Stimulated activated naive CD4-positive, alpha-beta T cell treated with Interleukin-2 at 50 U/mL for 16 hours (primary cell): Measurements from ENCODE around the gene PRR13.
"Not testable (repeated sequence)": the region's sequence is repeated elsewhere in the genome, so short reads cannot be mapped to it uniquely, and the experiment has no call there.

Source experiments
- DNase-seq: peaks from one replicate; lab custom pipeline; 2025; lab: John Stamatoyannopoulos, UW

The PRR13 gene

GRCh38 chr12:53439582-53439981, 2.0 kb upstream of the PRR13 start:
- DNase-seq: not testable (repeated sequence)

GRCh38 chr12:53443955-53444354, 2.4 kb downstream of the PRR13 start:
- no peak for DNase-seq

GRCh38 chr12:53444593-53445325, 3.2 kb downstream of the PRR13 start:
- not testable (repeated sequence) for DNase-seq

GRCh38 chr12:53450936-53451335, 9.4 kb downstream of the PRR13 start:
- no peak for DNase-seq

GRCh38 chr12:53451661-53452158, 10.2 kb downstream of the PRR13 start, which contains the start of gene PCBP2:
PCBP2 (plus strand) TSS chr12:53452102; CDS start chr12:53454801, 2,699 bp downstream.
- peak; percentile 98 for DNase-seq

- DNase-seq: peak; percentile 78
These were observed 10.9 kb downstream of the PRR13 start for GRCh38 chr12:53452159-53453077.

- no peak for DNase-seq
These were observed 12.6 kb downstream of the PRR13 start for GRCh38 chr12:53453953-53454640.

GRCh38 chr12:53454707-53455106, 13.2 kb downstream of the PRR13 start:
- no peak for DNase-seq

- DNase-seq: no peak
These were observed 15.3 kb downstream of the PRR13 start for GRCh38 chr12:53456654-53457366.

GRCh38 chr12:53459097-53459496, 17.6 kb downstream of the PRR13 start:
- no peak for DNase-seq

GRCh38 chr12:53461059-53461458, 19.5 kb downstream of the PRR13 start:
- DNase-seq: no peak

- DNase-seq: no peak
These were observed 20.1 kb downstream of the PRR13 start for GRCh38 chr12:53461591-53461990.

- no peak for DNase-seq
These were observed 21.4 kb downstream of the PRR13 start for GRCh38 chr12:53462935-53463334.

- no peak for DNase-seq
These were observed 22.4 kb downstream of the PRR13 start for GRCh38 chr12:53463802-53464560.

- no peak for DNase-seq
These were observed 23.3 kb downstream of the PRR13 start for GRCh38 chr12:53464685-53465418.

- no peak for DNase-seq
These were observed 24.1 kb downstream of the PRR13 start for GRCh38 chr12:53465679-53466078.

- no peak for DNase-seq
These were observed 25.1 kb downstream of the PRR13 start for GRCh38 chr12:53466640-53467039.

- no peak for DNase-seq
These were observed 25.5 kb downstream of the PRR13 start for GRCh38 chr12:53467082-53467481.

GRCh38 chr12:53467880-53468279, 26.3 kb downstream of the PRR13 start:
- no peak for DNase-seq

GRCh38 chr12:53468282-53468681, 26.7 kb downstream of the PRR13 start:
- DNase-seq: no peak
